Lung microvascular endothelial cell (primary cell): ENCODE data around the gene CTAGE4. TPM values are rescaled to one million over a fixed set of nuclear protein-coding genes. Genes with fewer than 3 reads are reported as not detected.
"Not testable (repeated sequence)": the region's sequence is repeated elsewhere in the genome, so short reads cannot be mapped to it uniquely, and the experiment has no call there.

ENCODE experiments used
- DNase-seq, 2 donors: peaks; one replicate each; pipeline versions ENCODE4 v3.0.0 to v3.0.0-alpha.2; 2010; ENCODE audit warnings: low read depth in 2 of 2
- total RNA-seq: library from RNA; depleted of rRNA; stranded (reverse); fragments of >200 nt; gene quantifications from 2 replicates; pipeline ENCODE4 v1.2.1, GENCODE V29; 2014

CTAGE4 gene, protein sequence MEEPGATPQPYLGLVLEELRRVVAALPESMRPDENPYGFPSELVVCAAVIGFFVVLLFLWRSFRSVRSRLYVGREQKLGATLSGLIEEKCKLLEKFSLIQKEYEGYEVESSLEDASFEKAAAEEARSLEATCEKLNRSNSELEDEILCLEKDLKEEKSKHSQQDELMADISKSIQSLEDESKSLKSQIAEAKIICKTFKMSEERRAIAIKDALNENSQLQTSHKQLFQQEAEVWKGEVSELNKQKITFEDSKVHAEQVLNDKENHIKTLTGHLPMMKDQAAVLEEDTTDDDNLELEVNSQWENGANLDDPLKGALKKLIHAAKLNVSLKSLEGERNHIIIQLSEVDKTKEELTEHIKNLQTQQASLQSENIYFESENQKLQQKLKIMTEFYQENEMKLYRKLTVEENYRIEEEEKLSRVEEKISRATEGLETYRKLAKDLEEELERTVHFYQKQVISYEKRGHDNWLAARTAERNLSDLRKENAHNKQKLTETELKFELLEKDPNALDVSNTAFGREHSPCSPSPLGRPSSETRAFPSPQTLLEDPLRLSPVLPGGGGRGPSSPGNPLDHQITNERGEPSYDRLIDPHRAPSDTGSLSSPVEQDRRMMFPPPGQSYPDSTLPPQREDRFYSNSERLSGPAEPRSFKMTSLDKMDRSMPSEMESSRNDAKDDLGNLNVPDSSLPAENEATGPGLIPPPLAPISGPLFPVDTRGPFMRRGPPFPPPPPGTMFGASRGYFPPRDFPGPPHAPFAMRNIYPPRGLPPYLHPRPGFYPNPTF
- total RNA-seq = not detected in 2 replicates

DNA sequence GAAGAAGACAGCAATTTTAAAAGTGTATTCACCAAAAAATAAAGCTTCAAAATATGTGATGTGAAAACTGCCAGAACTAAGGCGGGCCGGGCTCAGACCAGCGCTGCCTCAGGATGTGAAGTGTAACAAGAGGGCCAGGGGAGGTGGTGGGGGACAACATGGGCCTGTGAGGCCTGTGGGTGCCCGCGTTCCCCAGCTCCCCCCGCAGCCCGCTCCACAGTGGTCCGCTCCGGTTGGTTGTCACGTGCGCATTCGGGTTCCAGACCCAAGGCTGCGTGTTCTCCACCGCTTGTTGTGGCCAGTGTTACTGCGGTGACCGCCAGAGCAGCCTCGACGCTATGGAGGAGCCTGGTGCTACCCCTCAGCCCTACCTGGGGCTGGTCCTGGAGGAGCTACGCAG lies at the start of gene CTAGE4:
Gene CTAGE4 (plus strand): TSS at position 301 of the 400 bp plus-strand sequence. CDS start 38 bp downstream, at position 339.
- DNase-seq = not testable (repeated sequence)

DNA sequence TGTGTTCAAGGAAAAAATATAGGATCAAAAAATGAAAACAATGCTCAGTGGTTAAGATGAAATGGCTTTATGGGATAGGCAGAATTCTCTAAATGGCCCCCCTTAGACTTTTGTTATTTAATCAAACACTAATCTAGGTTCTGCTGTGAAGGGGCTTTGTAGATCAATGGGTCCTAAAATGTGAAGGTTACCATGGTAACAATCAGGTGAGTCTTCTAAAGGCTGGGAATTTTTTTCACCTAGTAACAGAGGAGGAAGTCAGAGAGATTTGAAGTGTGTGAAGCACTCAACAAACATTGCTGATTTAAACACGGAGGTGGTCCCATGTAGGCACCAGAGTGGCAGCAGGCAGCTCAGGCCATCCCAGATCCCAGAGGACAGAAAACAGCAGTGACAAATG lies 49.1 kb upstream of the CTAGE4 start:
- no peak for DNase-seq

DNA sequence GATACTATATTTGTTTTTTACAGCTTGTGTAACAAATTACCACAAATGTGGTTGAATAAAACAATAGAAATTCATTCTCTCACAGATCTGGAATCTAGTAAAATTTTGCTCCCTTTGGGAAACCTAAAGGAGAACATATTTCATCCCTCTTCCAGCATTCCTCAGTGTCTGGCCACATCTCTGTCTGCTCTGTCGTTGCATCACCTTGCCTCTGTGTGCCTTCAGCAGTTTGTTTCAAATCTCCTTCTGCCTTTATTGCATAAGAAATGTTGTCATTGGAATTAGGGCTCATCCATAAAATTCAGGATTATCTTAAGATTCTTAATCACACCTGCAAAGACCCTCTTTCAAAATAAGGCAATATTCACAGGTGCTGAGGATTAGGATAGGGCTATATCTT lies 45.8 kb upstream of the CTAGE4 start:
- DNase-seq = no peak

DNA sequence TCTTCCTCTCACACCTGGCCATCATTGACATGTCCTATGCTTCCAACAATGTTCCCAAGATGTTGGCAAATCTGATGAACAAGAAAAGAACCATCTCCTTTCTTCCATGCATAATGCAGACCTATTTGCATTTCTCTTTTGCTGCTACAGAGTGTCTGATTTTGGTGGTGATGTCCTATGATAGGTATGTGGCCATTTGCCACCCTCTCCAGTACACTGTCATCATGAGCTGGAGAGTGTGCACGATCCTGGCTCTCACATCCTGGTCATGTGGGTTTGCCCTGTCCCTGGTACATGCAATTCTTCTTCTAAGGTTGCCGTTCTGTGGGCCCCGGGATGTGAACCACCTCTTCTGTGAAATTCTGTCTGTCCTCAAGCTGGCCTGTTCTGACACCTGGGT lies 41.1 kb upstream of the CTAGE4 start:
- DNase-seq = no peak

DNA sequence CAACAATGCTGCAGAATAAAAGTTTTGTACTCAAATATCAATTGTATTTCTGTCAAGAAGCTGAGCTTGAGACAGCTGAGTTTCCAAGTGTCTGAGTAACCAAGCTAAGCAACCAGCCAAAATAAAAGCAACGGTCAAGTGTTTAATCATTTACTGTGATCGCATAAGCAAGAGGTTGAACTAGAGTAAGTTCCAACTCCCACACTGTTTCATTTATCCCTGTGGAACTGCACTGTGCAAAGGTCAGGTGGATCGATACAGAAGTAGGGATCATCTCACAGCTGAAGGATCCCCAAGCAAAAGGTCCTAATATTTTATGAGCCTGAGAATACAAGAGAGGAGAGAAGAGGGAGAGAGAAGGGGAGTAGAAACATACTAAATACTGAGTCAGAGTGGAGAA lies 38.8 kb upstream of the CTAGE4 start:
- DNase-seq = no peak

DNA sequence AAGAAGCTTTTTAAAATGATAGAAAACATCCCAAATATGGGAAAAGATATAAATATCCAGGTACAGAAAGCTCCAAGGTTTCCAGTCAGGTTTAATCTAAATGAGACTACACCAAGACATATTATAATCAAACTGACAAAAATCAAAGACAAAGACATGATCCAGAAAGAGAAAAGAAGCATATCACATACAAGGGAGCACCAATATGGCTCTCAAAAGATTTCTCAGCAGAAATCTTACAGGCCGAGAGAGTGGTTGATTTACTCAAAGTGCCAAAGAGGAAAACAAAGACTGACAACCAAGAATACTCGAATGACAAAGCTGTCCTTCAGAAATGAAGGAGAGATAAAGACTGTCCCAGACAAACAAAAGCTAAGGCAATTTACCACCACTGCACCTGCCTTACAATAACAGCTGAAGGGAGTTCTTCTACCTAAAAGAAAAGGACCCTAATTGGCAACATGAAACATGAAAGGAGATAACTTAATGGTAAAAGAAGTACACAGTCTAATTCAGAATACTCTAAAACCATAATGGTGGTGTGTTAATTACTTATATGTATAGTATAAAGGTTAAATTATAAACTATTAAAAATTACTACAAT lies 34.9 kb upstream of the CTAGE4 start:
- no peak for DNase-seq

DNA sequence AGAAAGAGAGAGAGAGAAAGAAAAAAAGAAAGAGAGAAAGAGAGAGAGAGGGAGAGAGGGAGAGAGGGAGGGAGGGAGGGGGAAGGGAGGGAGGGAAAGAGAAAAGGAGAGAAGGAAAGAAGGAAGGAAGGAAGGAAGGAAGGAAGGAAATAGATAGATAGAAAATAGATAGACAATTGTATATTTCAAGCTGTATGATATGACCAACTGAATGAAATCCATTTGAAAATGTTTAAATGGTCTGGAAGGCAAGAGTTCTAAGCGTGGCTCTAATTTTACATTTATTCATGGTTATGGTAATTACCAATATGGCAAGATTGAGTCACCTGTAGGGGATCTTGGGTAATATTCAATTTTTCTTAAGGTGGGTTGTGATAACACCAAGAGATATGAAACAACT lies 24.4 kb upstream of the CTAGE4 start:
- no peak for DNase-seq

DNA sequence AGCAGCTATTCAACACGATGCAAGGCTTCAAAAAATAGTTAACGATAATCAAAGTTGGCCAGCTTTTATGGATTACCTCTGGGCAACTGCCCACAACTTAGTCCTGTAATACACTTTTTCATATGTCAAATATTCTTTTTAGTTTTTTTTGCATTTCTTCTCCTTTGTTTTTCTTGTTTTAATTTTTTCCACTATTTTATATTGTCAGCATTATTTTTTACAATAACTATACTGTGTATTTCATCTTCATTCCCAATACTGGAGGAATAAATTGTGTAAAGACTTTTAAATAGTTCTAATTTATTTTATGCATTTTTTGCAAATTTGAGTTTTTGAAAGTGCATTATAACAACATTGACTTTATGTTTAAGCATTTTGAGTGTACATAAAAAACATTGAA lies 18.5 kb upstream of the CTAGE4 start:
- no peak for DNase-seq

DNA sequence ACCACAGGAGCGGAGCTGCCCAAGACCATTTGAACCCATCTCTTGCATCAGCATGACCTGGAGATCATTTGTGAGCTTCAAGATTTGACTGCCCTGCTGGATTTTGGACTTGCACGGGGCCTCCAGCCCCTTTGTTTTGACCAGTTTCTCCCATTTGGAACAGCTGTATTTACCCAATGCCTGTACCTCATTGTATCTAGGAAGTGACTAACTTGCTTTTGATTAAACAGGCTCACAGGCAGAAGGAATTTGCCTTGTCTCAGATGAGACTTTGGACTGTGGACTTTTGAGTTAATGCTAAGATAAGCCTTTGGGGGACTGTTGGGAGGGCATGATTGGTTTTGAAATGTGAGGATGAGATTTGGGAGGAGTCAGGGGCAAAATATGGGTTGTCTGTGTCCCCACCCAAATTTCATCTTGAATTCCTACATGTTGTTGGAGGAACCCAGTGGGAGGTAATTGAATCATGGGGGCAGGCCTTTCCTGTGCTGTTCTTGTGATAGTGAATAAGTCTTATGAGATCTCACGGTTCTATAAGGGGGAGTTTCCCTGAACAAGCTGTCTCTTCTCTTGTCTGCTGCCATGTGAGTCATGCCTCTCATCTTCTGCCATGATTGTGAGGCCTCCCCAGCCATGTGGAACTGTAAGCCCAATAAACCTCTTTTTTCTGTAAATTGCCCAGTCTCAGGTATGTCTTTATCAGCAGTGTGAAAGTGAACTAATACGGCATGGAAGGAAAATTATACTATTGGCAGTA lies 11.5 kb upstream of the CTAGE4 start:
- DNase-seq = peak in 1 of 2 donors; percentile 33

DNA sequence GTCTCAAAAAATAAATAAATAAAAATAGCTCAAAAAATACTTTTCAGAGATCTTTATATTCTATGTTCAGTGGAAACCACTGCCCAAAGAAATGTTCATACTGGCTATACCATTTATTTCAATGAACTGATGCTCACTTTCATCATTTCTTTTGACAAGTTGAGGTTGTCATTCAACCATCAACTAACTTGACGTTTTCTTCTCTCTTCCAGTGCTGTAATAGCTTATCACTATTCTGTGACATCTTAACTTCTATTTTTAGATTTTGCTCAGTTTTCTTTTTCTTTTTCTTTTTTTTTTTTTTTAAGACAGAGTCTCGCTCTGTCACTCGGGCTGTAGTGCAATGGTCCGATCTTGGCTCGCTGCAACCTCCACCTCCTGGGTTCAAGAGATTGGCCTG lies 8.7 kb upstream of the CTAGE4 start:
- no peak for DNase-seq

DNA sequence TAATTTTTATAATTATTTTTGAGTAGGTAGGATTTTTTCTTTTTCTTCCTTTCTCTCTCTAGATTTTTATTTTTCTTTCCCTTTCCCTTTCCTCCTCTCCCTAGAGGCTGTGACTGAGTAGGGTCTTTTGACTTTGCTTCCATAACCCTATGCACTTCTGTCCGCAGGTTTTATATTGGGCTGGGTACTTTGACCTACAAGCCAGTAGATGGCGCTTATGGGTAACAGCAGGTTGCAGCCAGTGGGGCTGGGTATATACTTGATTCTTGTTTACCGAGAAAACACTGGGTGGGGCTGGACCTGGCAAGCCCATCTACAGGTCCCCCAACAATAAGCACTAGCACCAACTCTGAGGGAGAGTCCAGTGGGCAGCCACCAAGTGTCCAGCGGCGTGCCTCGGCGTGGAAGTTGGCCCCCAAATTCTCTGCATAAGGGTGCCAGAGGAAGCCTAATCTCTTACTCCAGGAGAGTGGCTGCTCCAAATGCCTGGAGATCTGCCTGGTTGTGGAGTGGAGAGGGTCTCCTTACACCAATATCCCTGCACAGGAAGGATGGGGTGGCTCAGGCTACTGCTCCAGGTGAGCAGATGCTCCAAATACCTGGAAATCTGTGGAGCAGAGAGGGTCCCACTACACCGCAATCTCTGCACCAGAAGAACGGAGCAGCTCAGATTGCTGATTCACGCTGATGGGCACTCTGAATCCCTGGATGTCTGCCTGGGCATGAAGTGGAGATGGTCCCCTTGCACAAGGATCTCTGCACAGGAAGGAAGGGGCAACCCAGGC lies 4.7 kb upstream of the CTAGE4 start:
- peak; percentile 26 to 36 for DNase-seq

DNA sequence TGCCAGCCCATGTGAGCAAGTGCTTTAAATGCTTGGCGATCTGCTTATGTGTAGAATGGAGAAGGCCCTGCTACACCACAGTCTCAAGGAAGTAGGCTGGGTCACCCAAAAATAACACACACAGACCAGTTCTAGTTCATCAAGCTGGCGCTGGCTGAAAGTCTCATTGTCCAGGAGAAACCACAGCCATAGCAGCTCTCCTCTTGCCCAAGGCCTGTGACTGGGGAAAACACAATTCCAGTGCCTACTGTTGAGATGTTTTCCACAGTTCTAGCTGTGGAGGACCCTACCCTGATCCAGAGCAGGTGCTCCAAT lies 4.1 kb upstream of the CTAGE4 start:
- not testable (repeated sequence) for DNase-seq

DNA sequence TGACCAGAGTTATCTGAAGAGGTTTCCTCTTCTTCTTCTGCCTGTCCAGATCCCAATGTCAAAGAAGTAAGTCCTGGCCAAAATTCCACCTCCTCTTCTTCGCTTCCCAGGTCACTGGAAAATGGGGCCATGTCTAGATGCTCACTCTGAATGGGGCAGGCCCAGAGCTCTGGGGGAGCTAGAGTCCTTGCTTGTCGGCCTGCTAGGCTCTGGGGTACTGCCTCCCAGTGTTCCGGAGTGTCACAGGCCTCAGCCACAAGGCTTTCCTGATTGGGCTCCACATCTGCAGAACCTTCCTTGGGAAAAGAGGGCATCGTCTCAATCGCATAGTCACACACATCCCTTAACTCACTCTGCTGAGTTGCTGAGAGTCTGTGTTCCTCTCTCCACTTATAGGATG lies 4.6 kb downstream of the CTAGE4 start:
- not testable (repeated sequence) for DNase-seq

DNA sequence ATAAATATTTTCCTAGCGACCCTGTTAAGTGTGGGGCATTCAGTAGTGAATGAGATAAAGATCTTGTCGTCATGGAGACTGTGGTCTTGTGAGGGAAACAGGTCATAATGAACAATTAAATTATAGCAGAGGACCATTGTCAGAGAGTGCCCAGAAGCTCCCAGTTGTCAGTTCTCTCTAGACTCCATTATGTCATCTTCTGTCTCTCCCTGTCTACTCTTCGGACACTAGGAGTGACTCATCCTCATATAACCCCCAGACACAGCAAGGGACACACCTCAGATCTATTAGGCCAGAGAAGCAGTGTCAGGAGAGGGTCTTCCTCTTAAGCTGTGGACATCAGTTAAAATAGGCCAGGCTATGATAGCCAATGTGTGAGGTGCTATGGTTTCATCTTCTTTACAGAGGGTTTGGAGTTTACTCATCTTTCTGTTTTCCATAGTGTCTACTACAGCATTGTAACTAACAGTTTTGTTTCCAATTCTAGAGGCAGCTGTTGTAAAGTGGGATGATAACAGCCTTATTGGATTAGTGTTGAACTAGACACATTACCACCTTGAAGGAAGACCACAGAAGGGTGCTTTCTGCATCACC lies 5.4 kb downstream of the CTAGE4 start:
- DNase-seq = not testable (repeated sequence)

DNA sequence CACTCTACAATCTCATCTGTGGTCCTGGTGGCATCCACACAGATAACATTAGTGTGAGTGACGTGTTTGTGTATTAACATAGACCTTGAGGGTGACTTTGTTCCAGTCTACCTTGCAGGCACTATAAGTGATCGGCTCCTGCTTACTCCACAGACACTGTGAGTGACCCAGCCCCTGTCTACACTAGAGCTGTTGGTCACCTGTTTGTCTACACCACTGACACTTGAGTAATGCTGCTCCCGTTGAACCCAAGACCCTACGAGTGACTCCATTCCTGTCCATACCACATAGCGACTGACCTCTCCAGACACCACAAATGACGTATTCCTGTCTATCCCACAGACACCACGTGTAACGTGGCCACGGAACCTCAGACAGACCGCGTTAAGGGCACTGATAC lies 10.5 kb downstream of the CTAGE4 start:
- not testable (repeated sequence) for DNase-seq

DNA sequence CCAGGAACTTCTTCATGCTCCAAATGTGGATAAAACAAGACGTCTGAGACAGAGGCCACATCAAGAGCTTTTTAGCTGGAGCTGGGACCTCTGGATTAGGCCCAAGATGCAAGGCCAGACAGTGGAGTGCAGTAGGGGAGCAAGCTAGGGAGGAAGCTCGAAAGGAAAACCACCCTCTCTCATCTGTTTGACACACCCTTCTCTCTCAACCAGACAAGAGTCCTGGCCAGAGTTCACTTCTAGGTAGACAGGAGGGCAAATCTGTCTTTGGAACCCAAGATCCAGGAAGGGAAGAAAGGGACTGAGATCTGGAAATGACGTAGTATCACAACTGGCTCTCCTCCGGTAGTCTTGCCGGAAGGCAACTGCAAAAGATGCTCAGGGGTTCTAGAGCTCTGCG lies 11.2 kb downstream of the CTAGE4 start:
- not testable (repeated sequence) for DNase-seq

DNA sequence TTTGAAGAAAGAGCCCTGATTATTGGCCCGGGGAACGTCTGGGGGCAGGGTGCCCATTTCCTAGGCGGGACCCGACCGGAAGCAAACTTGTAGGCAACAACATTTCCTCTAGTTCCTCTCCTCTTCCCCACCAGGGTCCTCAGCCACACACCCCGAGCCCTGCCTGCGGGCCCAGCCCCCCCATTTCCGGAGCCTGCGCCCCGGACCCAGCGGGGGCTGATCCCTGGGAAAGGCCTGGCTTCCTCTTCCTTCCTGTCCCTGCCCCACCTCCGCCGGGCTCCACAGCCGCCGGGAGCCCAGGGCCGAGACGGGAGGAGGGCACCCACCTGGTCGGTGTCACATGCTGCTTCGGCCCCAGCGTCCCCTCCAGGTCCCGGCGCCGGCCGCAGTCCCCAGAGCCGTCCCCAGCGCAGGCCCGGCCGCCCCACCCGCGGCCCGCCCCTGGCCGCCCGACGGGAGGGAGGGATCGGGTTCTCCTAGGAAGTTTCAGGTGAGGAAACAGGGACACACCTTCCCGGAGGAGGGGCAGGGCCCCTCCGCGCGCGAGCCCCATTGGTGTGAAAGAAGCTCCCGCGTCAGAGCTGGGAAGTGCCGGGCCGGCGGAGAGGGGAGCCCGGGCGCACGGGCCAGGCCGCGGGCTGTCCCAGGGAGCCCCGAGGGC lies 12.1 kb downstream of the CTAGE4 start, which contains the start of gene ARHGEF35:
Gene ARHGEF35 (minus strand): TSS at position 622 of the 661 bp plus-strand sequence. CDS start 7,450 bp downstream, outside the sequence.
- not testable (repeated sequence) for DNase-seq

DNA sequence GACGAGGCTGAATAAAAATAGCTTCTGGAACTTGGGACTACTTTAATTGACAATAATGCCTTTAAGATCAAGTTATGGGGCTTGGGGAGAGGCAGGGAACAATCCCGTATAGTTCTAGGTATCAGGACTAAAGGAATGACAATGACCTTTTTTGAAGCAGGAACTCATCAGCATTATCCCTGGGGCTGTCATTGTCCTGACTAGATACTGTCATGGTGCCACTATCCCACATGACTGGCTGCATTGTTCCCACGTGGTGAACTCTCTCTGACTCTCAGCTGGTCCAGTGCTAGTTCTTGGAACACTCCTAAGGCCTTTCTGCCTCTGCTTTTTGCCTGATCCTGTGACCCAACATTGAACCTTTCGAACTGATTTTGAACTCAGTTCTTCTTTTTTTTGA lies 15.7 kb downstream of the CTAGE4 start:
- not testable (repeated sequence) for DNase-seq

DNA sequence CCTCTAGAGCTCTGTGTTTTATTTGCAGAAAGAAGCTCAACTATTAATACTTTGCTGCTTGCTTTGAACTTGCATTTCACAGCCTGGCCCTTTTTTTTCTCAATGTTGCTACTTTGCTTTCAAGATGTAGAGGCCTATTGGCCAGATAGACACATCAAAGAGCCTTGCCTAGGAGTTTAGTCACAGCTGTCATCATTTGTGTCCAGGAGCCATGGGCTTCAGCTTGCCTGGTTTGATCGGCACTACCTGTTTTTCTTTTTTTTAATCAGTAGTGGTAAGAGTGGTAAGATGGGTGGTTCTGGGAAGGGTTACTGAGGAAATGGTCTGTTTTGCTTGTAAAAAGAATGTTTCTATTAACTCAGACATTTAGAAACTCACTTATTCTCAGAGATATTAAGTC lies 18.7 kb downstream of the CTAGE4 start:
- not testable (repeated sequence) for DNase-seq

DNA sequence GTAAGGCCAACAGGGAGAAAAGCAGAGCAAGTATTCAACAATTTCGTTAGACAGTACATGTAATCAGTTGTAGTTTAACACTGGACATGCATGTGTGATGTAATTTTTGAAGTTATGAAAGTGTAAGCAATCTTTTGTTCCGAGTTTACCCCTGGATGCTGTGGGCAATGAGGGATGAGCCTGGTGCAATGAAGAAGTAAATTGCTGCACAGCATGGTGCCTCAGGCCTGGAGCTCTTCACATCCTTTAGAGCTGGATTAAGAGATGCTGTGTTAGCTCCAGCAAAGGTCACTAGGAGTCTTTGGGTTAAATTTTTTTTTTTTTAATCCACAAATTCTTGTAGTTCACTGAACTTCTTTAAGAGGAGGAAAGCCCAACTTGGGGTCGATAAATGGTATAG lies 19.8 kb downstream of the CTAGE4 start:
- DNase-seq = not testable (repeated sequence)
